Measurements from ENCODE around the gene DUSP19.

DUSP19 gene

DNA sequence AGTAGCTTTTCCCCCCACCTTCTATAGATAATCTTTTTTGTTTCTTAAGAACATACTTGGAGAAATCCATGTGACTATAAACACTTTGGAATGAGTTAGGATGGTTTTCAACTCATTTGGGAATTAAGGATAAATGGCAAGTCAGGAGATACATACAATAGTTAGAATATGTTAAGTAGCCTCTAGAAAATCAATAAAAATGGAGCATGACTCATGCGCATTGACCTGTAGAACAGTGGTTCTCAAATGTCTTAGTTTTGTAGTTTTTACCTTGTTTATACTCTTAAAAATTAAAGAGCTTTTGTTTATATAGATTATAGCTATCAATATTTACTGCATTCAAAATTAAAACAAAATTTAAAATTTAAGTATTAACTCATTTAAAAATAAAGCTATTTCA, 70.4 kb downstream of the DUSP19 start:
- Histone ChIP-seq H3K36me3 (ENCODE audit: insufficient read depth, low read depth, low read length) (peaks cover 66% of the 10 kb centered on the region), H3K4me1 (ENCODE audit: insufficient read depth, low read length) (peaks cover 7% of the 10 kb centered on the region), H3K27ac (ENCODE audit: low read length) (no peak overlapping the region), H3K9ac (ENCODE audit: low read depth, low read length) (no peak overlapping the region), H3K4me3 (ENCODE audit: low read length) (no peak overlapping the region), H3K27me3 (ENCODE audit: insufficient read depth, low read length) (no peaks in the 10 kb centered on the region), H3K9me3 (ENCODE audit: insufficient read depth, low read depth, low read length) (peaks cover 14% of the 10 kb centered on the region)

DNA sequence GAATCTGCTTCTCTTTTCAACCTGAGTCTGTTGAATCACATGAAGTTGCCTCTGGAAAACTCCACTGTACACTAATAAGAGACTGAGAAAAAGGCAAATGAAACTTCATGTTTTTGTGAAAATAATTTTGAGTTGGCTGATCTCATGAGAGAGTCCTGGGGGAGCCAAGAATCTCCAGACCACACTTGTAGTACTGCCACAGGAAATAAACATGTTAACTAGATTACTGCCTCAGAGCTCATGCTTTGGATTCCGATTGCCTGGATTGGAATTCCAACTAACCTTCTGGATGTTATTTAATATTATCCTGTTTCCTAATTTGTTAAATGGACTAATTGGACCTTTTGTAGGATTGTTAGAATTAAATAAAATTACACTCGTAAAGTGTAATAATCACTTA, 70.9 kb downstream of the DUSP19 start:
- no peak overlapping the region for H3K9ac ChIP-seq (ENCODE audit: low read depth, low read length)
- peaks cover 11% of the 10 kb centered on the region for H3K9me3 ChIP-seq (ENCODE audit: insufficient read depth, low read depth, low read length)
- H3K36me3 ChIP-seq (ENCODE audit: insufficient read depth, low read depth, low read length) = peaks cover 66% of the 10 kb centered on the region
- no peak overlapping the region for H3K27ac ChIP-seq (ENCODE audit: low read length)
- no peak overlapping the region for H3K4me3 ChIP-seq (ENCODE audit: low read length)
- peaks cover 7% of the 10 kb centered on the region for H3K4me1 ChIP-seq (ENCODE audit: insufficient read depth, low read length)
- no peaks in the 10 kb centered on the region for H3K27me3 ChIP-seq (ENCODE audit: insufficient read depth, low read length)
